Kidney (tissue), 14 donors: ENCODE measurements around the gene MIEN1. TPM values are rescaled to one million over a fixed set of nuclear protein-coding genes. Genes with fewer than 3 reads are reported as not detected.

Experiments used
- DNase-seq, 5 donors: peaks; one replicate each; pipeline ENCODE4 v3.0.0-alpha.2; 2013 to 2020
- FAIRE-seq: peaks from 2 replicates; lab custom pipeline; 2012; peaks lifted over from hg19 to GRCh38; lab: Jason Lieb, UNC
- H3K27ac ChIP-seq, 2 donors: one replicate each; pipeline ENCODE4 v1.7.0; 2013; ENCODE audit warnings: low read depth in 2 of 2, low read length in 2 of 2, inconsistent platforms in 1 of 2
- H3K27me3 ChIP-seq: one replicate; pipeline ENCODE4 v1.7.1; 2013; ENCODE audit warnings: low read length, inconsistent platforms; ENCODE audit not compliant: control insufficient read depth, insufficient read depth
- H3K36me3 ChIP-seq, 3 donors: one replicate each; pipeline versions ENCODE4 v1.7.0 to v1.7.1; 2013; ENCODE audit warnings: low read length in 3 of 3, control low read depth in 1 of 3, inconsistent platforms in 1 of 3; ENCODE audit not compliant: insufficient read depth in 3 of 3, control insufficient read depth in 2 of 3
- H3K4me1 ChIP-seq, 3 donors: one replicate each; pipeline versions ENCODE4 v1.7.0 to v1.7.1; 2013; ENCODE audit warnings: low read length in 3 of 3, inconsistent platforms in 1 of 3, low read depth in 1 of 3; ENCODE audit not compliant: control insufficient read depth in 2 of 3, insufficient read depth in 2 of 3
- H3K4me3 ChIP-seq, 3 donors: one replicate each; pipeline versions ENCODE4 v1.7.0 to v1.8.1; 2013; ENCODE audit warnings: low read length in 3 of 3, control low read depth in 1 of 3, inconsistent platforms in 1 of 3
- H3K9ac ChIP-seq, 3 donors: one replicate each; pipeline versions ENCODE4 v1.7.0 to v1.7.1; 2013; ENCODE audit warnings: low read length in 3 of 3, control low read depth in 1 of 3, inconsistent platforms in 1 of 3
- H3K9me3 ChIP-seq, 3 donors: one replicate each; pipeline versions ENCODE4 v1.7.0 to v1.7.1; 2013; ENCODE audit warnings: low read length in 3 of 3, control low read depth in 1 of 3, inconsistent platforms in 1 of 3; ENCODE audit not compliant: control insufficient read depth in 2 of 3, insufficient read depth in 1 of 3
- intact Hi-C: fragments of 100-400 bp; cut with DNase I; formaldehyde crosslinking; loops from one replicate; pipeline ENCODE4 v1.11.1; 2022
- polyA plus RNA-seq: library from polyadenylated mRNA; stranded (reverse); fragments of 350-450 nt; fragmentation: Illumina TruSeq; extraction: RNeasy Lipid Tissue Mini Kit (QIAGEN cat#74804); gene quantifications from one replicate; pipeline ENCODE4 v1.2.3, GENCODE V29; 2014; ENCODE audit warnings: low read depth, low replicate concordance; ENCODE audit not compliant: insufficient read depth
- total RNA-seq: library from RNA; stranded (reverse); fragmentation: NEBNext Ultra II Directional; extraction: Animal tissue kit (Norgen Biotek cat#: 25700); gene quantifications from one replicate; pipeline ENCODE4 v1.2.1, GENCODE V29; 2021
- TF ChIP-seq, protein P1 (sequence below): IDR thresholded peaks from 3 replicates; pipeline ENCODE4 v1.5.1; 2012; ENCODE audit warnings: mild to moderate bottlenecking, moderate library complexity, borderline replicate concordance; ENCODE audit not compliant: insufficient read depth; ENCODE audit errors: extremely low read depth
- donor health status: control.
- donor health status: control.
- donor health status: control.
- donor health status: control.
- donor health status: control.
- donor health status: DM: yes; HTN: yes; CAD: no.
- donor health status: Normal renal cell carcinoma (clear cell type).

MIEN1 gene
- total and polyA plus RNA-seq, 2 donors from 2014 or later = 51.6 to 186 TPM

GRCh38 chr17:39757931-39758873, 27.9 kb upstream of the MIEN1 start:
- no peak overlapping the region for H3K27ac ChIP-seq

DNA sequence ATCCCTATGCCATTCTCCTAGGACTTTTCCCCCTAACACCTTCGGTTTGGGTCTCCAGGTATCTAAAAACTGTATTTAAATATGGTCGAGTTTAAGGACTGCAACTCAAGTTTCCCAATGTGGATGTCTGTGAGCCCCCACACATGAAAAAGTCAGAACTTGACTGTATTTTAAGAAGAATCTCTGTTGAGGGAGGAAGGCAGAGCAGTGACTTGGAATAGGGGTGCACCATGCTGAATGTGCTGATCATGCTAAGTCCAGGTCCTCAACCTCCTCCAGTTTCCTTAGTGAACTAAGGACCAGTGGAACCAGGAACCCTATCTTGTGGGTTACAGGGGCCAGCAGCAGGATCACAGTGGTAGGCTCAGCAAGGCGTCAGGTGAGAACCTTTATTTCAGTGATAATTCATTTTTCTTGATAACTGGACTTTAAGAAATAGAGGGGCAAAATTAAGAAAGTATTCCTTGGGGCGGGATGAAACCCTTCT, 26.9 kb upstream of the MIEN1 start:
- Histone ChIP-seq H3K4me3 (no peak overlapping the region), H3K9ac (no peak overlapping the region), H3K27me3 (no peaks in the 10 kb centered on the region), H3K4me1 (peaks cover 0 to 6% (median 2%) of the 10 kb centered on the region in 3 donors), H3K27ac (no peak overlapping the region), H3K36me3 (no peaks in the 10 kb centered on the region), H3K9me3 (no peaks in the 10 kb centered on the region)
- no peak for FAIRE-seq
- intact Hi-C loops = no loop called here
- DNase-seq = no peak
- TF ChIP-seq, protein P1, sequence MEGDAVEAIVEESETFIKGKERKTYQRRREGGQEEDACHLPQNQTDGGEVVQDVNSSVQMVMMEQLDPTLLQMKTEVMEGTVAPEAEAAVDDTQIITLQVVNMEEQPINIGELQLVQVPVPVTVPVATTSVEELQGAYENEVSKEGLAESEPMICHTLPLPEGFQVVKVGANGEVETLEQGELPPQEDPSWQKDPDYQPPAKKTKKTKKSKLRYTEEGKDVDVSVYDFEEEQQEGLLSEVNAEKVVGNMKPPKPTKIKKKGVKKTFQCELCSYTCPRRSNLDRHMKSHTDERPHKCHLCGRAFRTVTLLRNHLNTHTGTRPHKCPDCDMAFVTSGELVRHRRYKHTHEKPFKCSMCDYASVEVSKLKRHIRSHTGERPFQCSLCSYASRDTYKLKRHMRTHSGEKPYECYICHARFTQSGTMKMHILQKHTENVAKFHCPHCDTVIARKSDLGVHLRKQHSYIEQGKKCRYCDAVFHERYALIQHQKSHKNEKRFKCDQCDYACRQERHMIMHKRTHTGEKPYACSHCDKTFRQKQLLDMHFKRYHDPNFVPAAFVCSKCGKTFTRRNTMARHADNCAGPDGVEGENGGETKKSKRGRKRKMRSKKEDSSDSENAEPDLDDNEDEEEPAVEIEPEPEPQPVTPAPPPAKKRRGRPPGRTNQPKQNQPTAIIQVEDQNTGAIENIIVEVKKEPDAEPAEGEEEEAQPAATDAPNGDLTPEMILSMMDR = no peak

More at GRCh38 chr17:39757931-39758873, 27.9 kb upstream of the MIEN1 start:
- intact Hi-C loops = no loop called here
- no peak for FAIRE-seq
- TF ChIP-seq, protein P1 = no peak
- H3K4me3 ChIP-seq = no peak overlapping the region
- peaks cover 0 to 2% (median 0%) of the 10 kb centered on the region in 3 donors for H3K4me1 ChIP-seq
- DNase-seq = no peak
- H3K9ac ChIP-seq = no peak overlapping the region
- H3K36me3 ChIP-seq = no peaks in the 10 kb centered on the region
- no peaks in the 10 kb centered on the region for H3K27me3 ChIP-seq
- no peaks in the 10 kb centered on the region for H3K9me3 ChIP-seq

GRCh38 chr17:39756380-39757079, 26.2 kb upstream of the MIEN1 start:
- Histone ChIP-seq H3K27me3 (no peaks in the 10 kb centered on the region), H3K4me1 (peaks cover 0 to 11% (median 6%) of the 10 kb centered on the region in 3 donors), H3K36me3 (no peaks in the 10 kb centered on the region), H3K4me3 (no peak overlapping the region), H3K9ac (no peak overlapping the region), H3K27ac (no peak overlapping the region), H3K9me3 (no peaks in the 10 kb centered on the region)
- DNase-seq (no peak), FAIRE-seq (no peak)
- TF ChIP-seq, protein P1 = no peak
- intact Hi-C loops = no loop called here
